ENCODE results near the gene BBS9. TPM values are rescaled to one million over a fixed set of nuclear protein-coding genes. Genes with fewer than 3 reads are reported as not detected.

Gene BBS9
- total and polyA plus RNA-seq, 4 donors = 2.3 to 9.5 (median 4.5) TPM

DNA sequence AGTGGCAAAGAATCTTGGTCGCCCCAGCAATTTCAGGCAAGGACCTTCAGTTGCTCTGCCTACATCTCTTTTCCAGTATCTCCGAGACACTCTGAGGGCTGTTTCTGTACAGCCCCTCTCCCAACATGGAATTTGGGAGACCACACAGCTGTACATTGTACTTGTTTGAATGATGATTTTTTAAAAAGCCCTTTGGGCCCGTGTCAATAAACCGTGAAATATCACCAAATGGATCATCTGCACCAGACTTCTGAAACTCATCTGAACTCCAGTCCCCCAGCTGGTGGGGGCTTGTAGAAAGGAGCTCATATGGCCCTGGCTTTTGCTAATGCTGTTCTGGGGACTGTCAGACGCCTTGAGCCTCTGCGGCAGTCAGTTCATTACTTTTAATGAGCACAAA lies 374.9 kb downstream of the BBS9 start (continued):
- TF ChIP-seq, protein P1, sequence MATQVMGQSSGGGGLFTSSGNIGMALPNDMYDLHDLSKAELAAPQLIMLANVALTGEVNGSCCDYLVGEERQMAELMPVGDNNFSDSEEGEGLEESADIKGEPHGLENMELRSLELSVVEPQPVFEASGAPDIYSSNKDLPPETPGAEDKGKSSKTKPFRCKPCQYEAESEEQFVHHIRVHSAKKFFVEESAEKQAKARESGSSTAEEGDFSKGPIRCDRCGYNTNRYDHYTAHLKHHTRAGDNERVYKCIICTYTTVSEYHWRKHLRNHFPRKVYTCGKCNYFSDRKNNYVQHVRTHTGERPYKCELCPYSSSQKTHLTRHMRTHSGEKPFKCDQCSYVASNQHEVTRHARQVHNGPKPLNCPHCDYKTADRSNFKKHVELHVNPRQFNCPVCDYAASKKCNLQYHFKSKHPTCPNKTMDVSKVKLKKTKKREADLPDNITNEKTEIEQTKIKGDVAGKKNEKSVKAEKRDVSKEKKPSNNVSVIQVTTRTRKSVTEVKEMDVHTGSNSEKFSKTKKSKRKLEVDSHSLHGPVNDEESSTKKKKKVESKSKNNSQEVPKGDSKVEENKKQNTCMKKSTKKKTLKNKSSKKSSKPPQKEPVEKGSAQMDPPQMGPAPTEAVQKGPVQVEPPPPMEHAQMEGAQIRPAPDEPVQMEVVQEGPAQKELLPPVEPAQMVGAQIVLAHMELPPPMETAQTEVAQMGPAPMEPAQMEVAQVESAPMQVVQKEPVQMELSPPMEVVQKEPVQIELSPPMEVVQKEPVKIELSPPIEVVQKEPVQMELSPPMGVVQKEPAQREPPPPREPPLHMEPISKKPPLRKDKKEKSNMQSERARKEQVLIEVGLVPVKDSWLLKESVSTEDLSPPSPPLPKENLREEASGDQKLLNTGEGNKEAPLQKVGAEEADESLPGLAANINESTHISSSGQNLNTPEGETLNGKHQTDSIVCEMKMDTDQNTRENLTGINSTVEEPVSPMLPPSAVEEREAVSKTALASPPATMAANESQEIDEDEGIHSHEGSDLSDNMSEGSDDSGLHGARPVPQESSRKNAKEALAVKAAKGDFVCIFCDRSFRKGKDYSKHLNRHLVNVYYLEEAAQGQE (IDR thresholded peaks at IDR 0.05) = no peak
- TF ChIP-seq RXRA (IDR thresholded peaks at IDR 0.05) = no peak

DNA sequence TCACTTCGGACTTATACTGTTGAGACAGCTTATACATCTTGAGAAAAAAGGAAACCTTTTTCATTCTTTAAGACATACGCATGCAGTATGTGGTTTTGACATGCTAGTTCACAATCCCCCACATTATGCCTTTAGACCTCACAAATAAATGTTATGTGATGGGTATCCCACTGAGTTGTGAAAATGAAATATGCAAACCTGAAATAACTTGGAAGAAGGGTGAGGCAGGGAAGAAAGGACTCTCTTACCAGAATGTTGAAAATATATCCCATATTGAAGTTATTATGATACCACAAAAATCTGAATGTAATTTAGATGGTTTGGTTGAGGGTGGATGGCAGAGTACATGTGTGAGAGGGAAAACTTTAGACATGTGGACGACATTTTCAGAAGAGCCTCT lies 379.8 kb downstream of the BBS9 start:
- no peaks in the 10 kb centered on the region for H3K4me1 ChIP-seq (ENCODE audit: control insufficient read depth in 4 of 4, insufficient read depth in 4 of 4, low read length in 3 of 4)
- no peak overlapping the region for H3K27ac ChIP-seq (ENCODE audit: low read depth in 1 of 2, low read length in 2 of 2)
- no peaks in the 10 kb centered on the region for H3K27me3 ChIP-seq (ENCODE audit: control insufficient read depth in 4 of 4, insufficient read depth in 4 of 4, low read length in 3 of 4)
- WGBS = 92% methylated on average over 3 of the region's 3 CpGs
- no peak for DNase-seq (ENCODE audit: low spot score)
- no peak overlapping the region for H3K9ac ChIP-seq (ENCODE audit: low read depth in 1 of 2, low read length in 2 of 2)
- no peaks in the 10 kb centered on the region for H3K9me3 ChIP-seq (ENCODE audit: control insufficient read depth in 4 of 4, low read length in 3 of 4)
- TF ChIP-seq RXRA (IDR thresholded peaks at IDR 0.05) = no peak
- no peaks in the 10 kb centered on the region for H3K36me3 ChIP-seq (ENCODE audit: control insufficient read depth in 4 of 4, insufficient read depth in 3 of 4, low read depth in 1 of 4, low read length in 3 of 4)
- no peak overlapping the region for H3K4me3 ChIP-seq (ENCODE audit: low read depth in 1 of 3, low read length in 3 of 3)

DNA sequence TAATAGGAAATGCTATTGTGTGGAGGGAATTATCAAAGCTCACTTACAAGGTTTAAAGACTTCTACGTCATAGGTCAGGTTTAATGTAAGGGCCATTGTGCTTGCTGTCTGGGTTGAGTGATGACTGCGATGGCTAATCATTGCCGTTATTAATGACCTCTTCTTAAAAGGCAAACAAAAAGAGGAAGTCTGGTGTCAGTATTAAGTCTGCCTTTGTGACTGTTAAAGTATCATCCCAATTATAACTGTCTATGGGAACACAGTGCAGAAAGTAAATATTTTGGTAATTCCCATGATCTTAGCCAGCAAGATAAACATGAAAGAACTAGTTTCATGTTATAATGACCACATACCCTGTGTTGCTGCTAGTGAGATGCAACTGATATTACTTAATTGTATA lies 382.4 kb downstream of the BBS9 start:
- no peak for DNase-seq (ENCODE audit: low spot score)
- WGBS = 72% methylated on average over 3 of the region's 3 CpGs
- no peak overlapping the region for H3K9ac ChIP-seq (ENCODE audit: low read depth in 1 of 2, low read length in 2 of 2)
- no peak overlapping the region for H3K4me3 ChIP-seq (ENCODE audit: low read depth in 1 of 3, low read length in 3 of 3)
- H3K9me3 ChIP-seq (ENCODE audit: control insufficient read depth in 4 of 4, low read length in 3 of 4) = no peaks in the 10 kb centered on the region
- H3K27me3 ChIP-seq (ENCODE audit: control insufficient read depth in 4 of 4, insufficient read depth in 4 of 4, low read length in 3 of 4) = no peaks in the 10 kb centered on the region
- TF ChIP-seq RAD21 (IDR thresholded peaks at IDR 0.05) = no peak
- no peaks in the 10 kb centered on the region for H3K4me1 ChIP-seq (ENCODE audit: control insufficient read depth in 4 of 4, insufficient read depth in 4 of 4, low read length in 3 of 4)
- no peaks in the 10 kb centered on the region for H3K36me3 ChIP-seq (ENCODE audit: control insufficient read depth in 4 of 4, insufficient read depth in 3 of 4, low read depth in 1 of 4, low read length in 3 of 4)
- no peak overlapping the region for H3K27ac ChIP-seq (ENCODE audit: low read depth in 1 of 2, low read length in 2 of 2)

DNA sequence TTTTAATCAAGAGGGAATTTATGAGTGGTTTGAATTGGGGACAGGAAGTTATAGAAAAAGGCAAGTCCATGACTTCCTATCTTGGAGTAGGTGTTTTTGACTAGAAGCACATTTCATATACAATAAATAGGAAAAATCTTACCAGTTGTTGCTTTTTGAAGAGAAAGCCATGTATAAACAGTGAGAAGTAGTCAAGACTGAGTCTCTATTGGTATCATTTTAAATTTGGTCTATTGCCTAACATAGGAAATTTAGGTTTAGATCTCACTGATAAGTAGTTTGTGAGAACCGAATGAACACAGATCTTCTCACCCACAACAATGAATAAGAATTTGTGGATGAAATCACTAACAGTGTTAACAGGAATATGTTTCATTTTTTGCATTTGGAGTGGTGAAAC lies 387.2 kb downstream of the BBS9 start:
- H3K9ac ChIP-seq (ENCODE audit: low read depth in 1 of 2, low read length in 2 of 2) = no peak overlapping the region
- no peak for DNase-seq (ENCODE audit: low spot score)
- no peaks in the 10 kb centered on the region for H3K9me3 ChIP-seq (ENCODE audit: control insufficient read depth in 4 of 4, low read length in 3 of 4)
- H3K4me1 ChIP-seq (ENCODE audit: control insufficient read depth in 4 of 4, insufficient read depth in 4 of 4, low read length in 3 of 4) = no peaks in the 10 kb centered on the region
- 88% methylated on average over 1 of the region's 1 CpG for WGBS
- no peak overlapping the region for H3K4me3 ChIP-seq (ENCODE audit: low read depth in 1 of 3, low read length in 3 of 3)
- no peaks in the 10 kb centered on the region for H3K36me3 ChIP-seq (ENCODE audit: control insufficient read depth in 4 of 4, insufficient read depth in 3 of 4, low read depth in 1 of 4, low read length in 3 of 4)
- H3K27me3 ChIP-seq (ENCODE audit: control insufficient read depth in 4 of 4, insufficient read depth in 4 of 4, low read length in 3 of 4) = no peaks in the 10 kb centered on the region
- H3K27ac ChIP-seq (ENCODE audit: low read depth in 1 of 2, low read length in 2 of 2) = no peak overlapping the region
- TF ChIP-seq FOXA1 (IDR thresholded peaks at IDR 0.05) (no peak), EGR1 (IDR thresholded peaks at IDR 0.05; ENCODE audit: low read depth in 2 of 2) (no peak), RAD21 (IDR thresholded peaks at IDR 0.05) (no peak), GABPA (IDR thresholded peaks at IDR 0.05 in 1 of 2, conservative IDR thresholded peaks at IDR 0.05 in 1 of 2) (no peak), FOXA2 (IDR thresholded peaks at IDR 0.05) (no peak), TAF1 (conservative IDR thresholded peaks at IDR 0.05) (no peak), NR2F2 (IDR thresholded peaks at IDR 0.05) (no peak), HNF4A (conservative IDR thresholded peaks at IDR 0.05) (no peak), JUND (IDR thresholded peaks at IDR 0.05) (no peak), HNF4G (IDR thresholded peaks at IDR 0.05) (no peak)
- TF ChIP-seq, protein P2, sequence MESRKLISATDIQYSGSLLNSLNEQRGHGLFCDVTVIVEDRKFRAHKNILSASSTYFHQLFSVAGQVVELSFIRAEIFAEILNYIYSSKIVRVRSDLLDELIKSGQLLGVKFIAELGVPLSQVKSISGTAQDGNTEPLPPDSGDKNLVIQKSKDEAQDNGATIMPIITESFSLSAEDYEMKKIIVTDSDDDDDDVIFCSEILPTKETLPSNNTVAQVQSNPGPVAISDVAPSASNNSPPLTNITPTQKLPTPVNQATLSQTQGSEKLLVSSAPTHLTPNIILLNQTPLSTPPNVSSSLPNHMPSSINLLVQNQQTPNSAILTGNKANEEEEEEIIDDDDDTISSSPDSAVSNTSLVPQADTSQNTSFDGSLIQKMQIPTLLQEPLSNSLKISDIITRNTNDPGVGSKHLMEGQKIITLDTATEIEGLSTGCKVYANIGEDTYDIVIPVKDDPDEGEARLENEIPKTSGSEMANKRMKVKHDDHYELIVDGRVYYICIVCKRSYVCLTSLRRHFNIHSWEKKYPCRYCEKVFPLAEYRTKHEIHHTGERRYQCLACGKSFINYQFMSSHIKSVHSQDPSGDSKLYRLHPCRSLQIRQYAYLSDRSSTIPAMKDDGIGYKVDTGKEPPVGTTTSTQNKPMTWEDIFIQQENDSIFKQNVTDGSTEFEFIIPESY (IDR thresholded peaks at IDR 0.05) = no peak
- TF ChIP-seq, protein P3, sequence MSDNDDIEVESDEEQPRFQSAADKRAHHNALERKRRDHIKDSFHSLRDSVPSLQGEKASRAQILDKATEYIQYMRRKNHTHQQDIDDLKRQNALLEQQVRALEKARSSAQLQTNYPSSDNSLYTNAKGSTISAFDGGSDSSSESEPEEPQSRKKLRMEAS (IDR thresholded peaks at IDR 0.05) = no peak
- TF ChIP-seq, protein P4, sequence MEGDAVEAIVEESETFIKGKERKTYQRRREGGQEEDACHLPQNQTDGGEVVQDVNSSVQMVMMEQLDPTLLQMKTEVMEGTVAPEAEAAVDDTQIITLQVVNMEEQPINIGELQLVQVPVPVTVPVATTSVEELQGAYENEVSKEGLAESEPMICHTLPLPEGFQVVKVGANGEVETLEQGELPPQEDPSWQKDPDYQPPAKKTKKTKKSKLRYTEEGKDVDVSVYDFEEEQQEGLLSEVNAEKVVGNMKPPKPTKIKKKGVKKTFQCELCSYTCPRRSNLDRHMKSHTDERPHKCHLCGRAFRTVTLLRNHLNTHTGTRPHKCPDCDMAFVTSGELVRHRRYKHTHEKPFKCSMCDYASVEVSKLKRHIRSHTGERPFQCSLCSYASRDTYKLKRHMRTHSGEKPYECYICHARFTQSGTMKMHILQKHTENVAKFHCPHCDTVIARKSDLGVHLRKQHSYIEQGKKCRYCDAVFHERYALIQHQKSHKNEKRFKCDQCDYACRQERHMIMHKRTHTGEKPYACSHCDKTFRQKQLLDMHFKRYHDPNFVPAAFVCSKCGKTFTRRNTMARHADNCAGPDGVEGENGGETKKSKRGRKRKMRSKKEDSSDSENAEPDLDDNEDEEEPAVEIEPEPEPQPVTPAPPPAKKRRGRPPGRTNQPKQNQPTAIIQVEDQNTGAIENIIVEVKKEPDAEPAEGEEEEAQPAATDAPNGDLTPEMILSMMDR (IDR thresholded peaks at IDR 0.05; ENCODE audit: low read depth, low read length, missing input control) = no peak
- TF ChIP-seq, protein P5, sequence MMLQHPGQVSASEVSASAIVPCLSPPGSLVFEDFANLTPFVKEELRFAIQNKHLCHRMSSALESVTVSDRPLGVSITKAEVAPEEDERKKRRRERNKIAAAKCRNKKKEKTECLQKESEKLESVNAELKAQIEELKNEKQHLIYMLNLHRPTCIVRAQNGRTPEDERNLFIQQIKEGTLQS (IDR thresholded peaks at IDR 0.05) = no peak
- TF ChIP-seq, protein P1 (IDR thresholded peaks at IDR 0.05) = no peak
